Activated CD4-positive, alpha-beta memory T cell treated with anti-CD3 and anti-CD28 coated beads, Interleukin-2, amount 10 ng/mL, durations not matched to agents 7 days and 5 days (primary cell): Measurements from ENCODE around the gene RPA3. TPM values are rescaled to one million over a fixed set of nuclear protein-coding genes. Genes with fewer than 3 reads are reported as not detected.
A peak's percentile ranks its signal among the peaks of the same experiment; 100 is the strongest.

Experiments
- CTCF ChIA-PET: fragments of 350-600 bp; sonication (Branson Sonifier 250); formaldehyde crosslinking; loops from one replicate; lab custom pipeline; 2021; ENCODE audit warnings: antibody characterized with exemption, inconsistent platforms; lab: Charles Lee
- POLR2A ChIA-PET: fragments of 350-600 bp; sonication (Branson Sonifier 250); formaldehyde crosslinking; loops from one replicate; lab custom pipeline; 2021; ENCODE audit warnings: antibody characterized with exemption; lab: Charles Lee
- DNase-seq: peaks from one replicate; pipeline ENCODE4 v3.0.0-alpha.2; 2020
- H3K27ac Mint-ChIP-seq: one replicate; pipeline ENCODE4 v1.8.0; 2021; ENCODE audit warnings: mild to moderate bottlenecking, mixed read lengths
- H3K27me3 Mint-ChIP-seq: one replicate; pipeline ENCODE4 v1.8.0; 2021; ENCODE audit warnings: mixed read lengths
- H3K36me3 Mint-ChIP-seq: one replicate; pipeline ENCODE4 v1.8.0; 2021; ENCODE audit warnings: low read depth, mixed read lengths
- H3K4me1 Mint-ChIP-seq: one replicate; pipeline ENCODE4 v1.8.0; 2021; ENCODE audit warnings: mixed read lengths
- H3K4me3 Mint-ChIP-seq: one replicate; pipeline ENCODE4 v1.8.0; 2021; ENCODE audit warnings: mild to moderate bottlenecking, mixed read lengths
- H3K9me3 Mint-ChIP-seq: one replicate; pipeline ENCODE4 v1.8.0; 2021; ENCODE audit warnings: mixed read lengths
- total RNA-seq, 2 experiments: library from RNA; stranded (reverse); gene quantifications; one replicate each; pipeline ENCODE4 v1.2.3, GENCODE V29; 2021

Gene RPA3
- total RNA-seq, 2 experiments from 2014 or later = 118 to 120 TPM

DNA sequence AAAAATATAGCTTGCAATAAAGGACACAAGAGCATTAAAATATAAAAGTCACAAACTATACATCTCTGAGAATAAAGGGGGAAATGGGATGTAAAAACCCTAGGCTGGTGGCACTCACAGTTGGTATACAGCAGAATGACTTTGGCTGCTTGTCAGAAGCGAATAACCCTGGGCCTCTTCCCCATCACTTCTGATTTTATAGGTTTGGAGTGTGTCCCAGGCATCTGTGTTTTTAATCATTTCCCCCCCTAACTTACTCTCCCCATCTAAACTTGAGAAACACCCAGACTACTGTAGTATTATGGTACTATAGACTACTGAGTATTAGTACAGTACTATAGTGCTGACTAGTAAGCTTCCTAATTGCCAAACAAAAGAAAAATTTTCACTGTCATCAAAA is 1.8 kb upstream of the RPA3 start:
- POLR2A ChIA-PET = interaction anchor here (1.2 to 1.9 kb wide), 2 partner anchors 19 to 79 kb away, joined by 3 to 5 read pairs; partner anchors contain the start of gene UMAD1
- CTCF ChIA-PET = interaction anchor here (2.5 kb wide), 1 partner anchor 39 kb away, joined by 10 read pairs; no protein-coding TSS in a partner anchor
- Mint-ChIP-seq H3K9me3 (peaks cover 3% of the 10 kb centered on the region), H3K4me3 (no peak overlapping the region), H3K36me3 (peaks cover 8% of the 10 kb centered on the region), H3K27me3 (no peaks in the 10 kb centered on the region), H3K27ac (no peak overlapping the region), H3K4me1 (peaks cover 17% of the 10 kb centered on the region)
- no peak for DNase-seq

GRCh38 chr7:7719236-7719635 is 829 bp upstream of the RPA3 start:
- Mint-ChIP-seq H3K4me1 (peaks cover 17% of the 10 kb centered on the region), H3K27me3 (no peaks in the 10 kb centered on the region), H3K27ac (no peak overlapping the region), H3K36me3 (peaks cover 8% of the 10 kb centered on the region), H3K9me3 (peaks cover 3% of the 10 kb centered on the region), H3K4me3 (no peak overlapping the region)
- peak; percentile 44 for DNase-seq
- ChIA-PET CTCF (interaction anchor here (1.0 to 2.5 kb wide), 2 partner anchors 38 to 471 kb away, joined by 4 to 10 read pairs; no protein-coding TSS in a partner anchor), POLR2A (interaction anchor here (1.2 to 1.9 kb wide), 4 partner anchors 20 to 251 kb away, joined by 3 to 5 read pairs (median 4); partner anchors contain the start of gene UMAD1)

- H3K27ac Mint-ChIP-seq = no peak overlapping the region
These were observed 4.7 kb downstream of the RPA3 start for GRCh38 chr7:7713730-7714129.

DNA sequence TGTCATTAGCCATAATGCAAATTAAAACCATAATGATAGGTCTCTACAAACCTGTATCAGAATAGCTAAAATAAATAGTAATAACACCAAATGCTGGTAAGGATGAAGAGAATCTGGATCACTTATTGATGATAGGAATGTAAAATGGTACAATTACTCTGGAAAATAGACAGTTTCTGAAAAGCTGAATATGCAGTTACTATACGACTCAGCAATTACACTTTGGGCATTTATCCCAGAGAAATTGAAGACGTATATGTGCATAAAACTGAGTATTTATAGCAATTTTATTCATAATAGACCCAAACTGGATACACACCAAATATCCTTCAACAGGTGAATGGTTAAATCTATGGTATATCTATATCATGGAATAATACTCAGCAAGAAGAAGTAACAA is 7.9 kb downstream of the RPA3 start:
- CTCF ChIA-PET = no interaction called here
- Mint-ChIP-seq H3K9me3 (no peaks in the 10 kb centered on the region), H3K27me3 (no peaks in the 10 kb centered on the region), H3K27ac (no peak overlapping the region), H3K4me1 (peaks cover 4% of the 10 kb centered on the region), H3K36me3 (no peaks in the 10 kb centered on the region), H3K4me3 (no peak overlapping the region)
- DNase-seq = no peak
- POLR2A ChIA-PET = no interaction called here

More at GRCh38 chr7:7713730-7714129, 4.7 kb downstream of the RPA3 start:
- Mint-ChIP-seq H3K4me3 (no peak overlapping the region), H3K9me3 (no peaks in the 10 kb centered on the region), H3K36me3 (no peaks in the 10 kb centered on the region), H3K4me1 (peaks cover 6% of the 10 kb centered on the region), H3K27me3 (no peaks in the 10 kb centered on the region)
- ChIA-PET POLR2A (no interaction called here), CTCF (interaction anchor here (0.7 kb wide), 1 partner anchor 292 kb away, joined by 3 read pairs; no protein-coding TSS in a partner anchor)
- no peak for DNase-seq

- H3K27ac Mint-ChIP-seq = no peak overlapping the region
- H3K36me3 Mint-ChIP-seq = no peaks in the 10 kb centered on the region
- H3K4me1 Mint-ChIP-seq = peaks cover 4% of the 10 kb centered on the region
- no peaks in the 10 kb centered on the region for H3K9me3 Mint-ChIP-seq
- no peak overlapping the region for H3K4me3 Mint-ChIP-seq
- DNase-seq = no peak
- ChIA-PET CTCF (no interaction called here), POLR2A (no interaction called here)
- H3K27me3 Mint-ChIP-seq = no peaks in the 10 kb centered on the region
These were observed 9.1 kb downstream of the RPA3 start for GRCh38 chr7:7709291-7709690.

DNA sequence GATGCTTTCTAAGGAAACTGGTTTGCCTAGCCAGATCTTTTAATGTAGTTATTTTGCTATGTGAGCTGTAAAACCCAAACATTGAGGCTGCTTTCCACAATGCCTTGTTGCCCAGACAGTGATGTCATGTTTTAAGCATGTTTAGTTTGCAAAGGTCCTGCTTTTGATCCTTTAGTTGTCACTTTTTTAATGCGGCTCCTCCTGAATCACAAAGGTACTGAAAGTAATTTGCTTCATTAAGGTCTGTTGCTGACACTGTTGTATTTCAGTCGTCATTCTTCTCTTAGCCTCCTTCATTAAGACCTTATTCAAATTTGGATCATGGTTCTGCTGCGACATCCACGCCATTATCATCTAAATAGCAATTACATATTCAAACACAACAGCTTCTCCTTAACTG is 10.6 kb downstream of the RPA3 start:
- CTCF ChIA-PET = interaction anchor here (0.8 kb wide), 1 partner anchor 8 kb away, joined by 4 read pairs; no protein-coding TSS in a partner anchor

GRCh38 chr7:7707246-7707645 is 11.2 kb downstream of the RPA3 start:
- POLR2A ChIA-PET = no interaction called here
- H3K4me1 Mint-ChIP-seq = peaks cover 2% of the 10 kb centered on the region
- no peaks in the 10 kb centered on the region for H3K36me3 Mint-ChIP-seq
- H3K4me3 Mint-ChIP-seq = no peak overlapping the region
- H3K27ac Mint-ChIP-seq = no peak overlapping the region
- DNase-seq = no peak
- CTCF ChIA-PET = interaction anchor here (0.8 kb wide), 1 partner anchor 9 kb away, joined by 4 read pairs; no protein-coding TSS in a partner anchor
- H3K27me3 Mint-ChIP-seq = no peaks in the 10 kb centered on the region
- no peaks in the 10 kb centered on the region for H3K9me3 Mint-ChIP-seq

More for the DNA sequence above, 10.6 kb downstream of the RPA3 start:
- POLR2A ChIA-PET = no interaction called here
- no peaks in the 10 kb centered on the region for H3K36me3 Mint-ChIP-seq
- no peaks in the 10 kb centered on the region for H3K27me3 Mint-ChIP-seq
- no peak overlapping the region for H3K27ac Mint-ChIP-seq
- H3K4me1 Mint-ChIP-seq = peaks cover 2% of the 10 kb centered on the region
- DNase-seq = no peak
- H3K9me3 Mint-ChIP-seq = no peaks in the 10 kb centered on the region
- H3K4me3 Mint-ChIP-seq = no peak overlapping the region

DNA sequence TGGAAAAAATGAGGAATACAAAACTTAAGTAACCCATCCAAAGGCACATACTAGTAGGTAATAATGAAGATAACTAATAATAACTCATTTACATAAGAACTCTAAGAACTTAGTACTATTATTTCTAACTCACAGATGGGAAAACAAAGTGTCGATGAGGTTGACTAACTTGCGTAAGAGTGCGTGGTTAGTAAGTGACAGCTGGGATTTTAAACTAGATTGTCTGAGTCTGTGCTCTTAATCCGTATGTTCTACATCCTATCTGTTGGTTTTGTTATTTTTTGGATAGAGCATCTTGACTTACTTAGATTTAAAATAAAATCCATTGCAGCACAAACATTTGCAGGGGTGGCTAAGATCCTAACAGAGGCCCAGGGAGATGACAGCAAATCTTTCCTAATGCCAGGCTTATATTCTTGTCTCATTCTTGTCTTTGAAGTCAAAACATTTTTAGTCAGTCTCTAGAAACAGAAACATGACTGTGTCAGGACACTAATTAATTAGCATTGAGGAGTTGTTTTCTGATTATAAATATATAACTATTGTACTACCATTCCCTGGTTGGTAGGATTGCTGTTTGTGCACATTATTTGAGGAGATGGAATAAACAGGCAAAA is 11.7 kb downstream of the RPA3 start:
- Mint-ChIP-seq H3K9me3 (no peaks in the 10 kb centered on the region), H3K27me3 (no peaks in the 10 kb centered on the region), H3K27ac (no peak overlapping the region), H3K36me3 (no peaks in the 10 kb centered on the region), H3K4me3 (no peak overlapping the region), H3K4me1 (peaks cover 2% of the 10 kb centered on the region)
- no peak for DNase-seq
- CTCF ChIA-PET = interaction anchor here (0.8 kb wide), 1 partner anchor 9 kb away, joined by 4 read pairs; no protein-coding TSS in a partner anchor
- POLR2A ChIA-PET = no interaction called here

DNA sequence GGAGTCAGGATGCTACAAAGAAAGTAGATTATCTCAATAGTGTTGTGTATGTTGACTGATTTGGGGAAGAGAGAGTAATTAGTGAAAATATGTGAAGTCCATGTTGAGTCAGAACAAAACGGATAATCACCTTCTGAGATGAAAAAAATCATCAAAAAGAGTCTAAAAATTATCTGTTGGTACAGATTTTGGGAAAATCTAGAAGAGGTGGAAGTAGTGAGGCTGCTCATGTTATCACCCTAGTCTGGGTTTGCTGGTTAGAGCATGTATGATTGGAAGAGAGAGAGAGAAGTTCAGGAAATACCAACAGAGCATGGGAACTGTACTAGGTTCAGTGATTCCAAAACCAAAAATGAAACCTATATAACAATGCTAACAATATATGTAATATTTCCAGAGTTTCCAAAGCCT is 12.3 kb downstream of the RPA3 start:
- H3K4me3 Mint-ChIP-seq = no peak overlapping the region
- no peak overlapping the region for H3K27ac Mint-ChIP-seq
- ChIA-PET CTCF (no interaction called here), POLR2A (no interaction called here)
- no peaks in the 10 kb centered on the region for H3K36me3 Mint-ChIP-seq
- no peaks in the 10 kb centered on the region for H3K27me3 Mint-ChIP-seq
- no peaks in the 10 kb centered on the region for H3K9me3 Mint-ChIP-seq
- no peak for DNase-seq
- H3K4me1 Mint-ChIP-seq = peaks cover 2% of the 10 kb centered on the region

DNA sequence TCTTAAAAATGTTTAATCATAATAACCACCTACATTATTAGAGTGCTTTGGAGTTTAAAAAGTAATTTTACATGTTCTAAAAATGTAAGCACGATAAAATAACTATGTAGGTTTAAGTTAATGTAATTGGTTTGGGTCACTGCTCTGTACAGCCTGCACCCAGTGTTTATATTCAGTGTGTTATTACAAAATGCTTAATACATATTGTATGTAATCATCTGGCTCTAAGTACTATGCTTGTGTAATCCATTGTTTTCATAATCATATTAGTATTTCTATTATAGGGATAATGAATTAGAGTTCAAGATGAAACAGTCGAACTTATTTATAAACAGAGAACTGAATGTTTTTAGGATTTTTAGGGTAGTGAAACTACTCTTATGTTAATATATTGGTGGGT is 13.1 kb downstream of the RPA3 start:
- Mint-ChIP-seq H3K4me1 (peaks cover 2% of the 10 kb centered on the region), H3K27ac (no peak overlapping the region), H3K27me3 (no peaks in the 10 kb centered on the region), H3K36me3 (no peaks in the 10 kb centered on the region), H3K4me3 (no peak overlapping the region), H3K9me3 (no peaks in the 10 kb centered on the region)
- CTCF ChIA-PET = no interaction called here
- POLR2A ChIA-PET = no interaction called here
- no peak for DNase-seq

GRCh38 chr7:7704867-7705266 is 13.5 kb downstream of the RPA3 start:
- ChIA-PET CTCF (no interaction called here), POLR2A (interaction anchor here (0.7 kb wide), 1 partner anchor 44 kb away, joined by 3 read pairs; no protein-coding TSS in a partner anchor)
- Mint-ChIP-seq H3K4me3 (no peak overlapping the region), H3K36me3 (no peaks in the 10 kb centered on the region), H3K27me3 (no peaks in the 10 kb centered on the region), H3K27ac (no peak overlapping the region), H3K4me1 (peaks cover 3% of the 10 kb centered on the region), H3K9me3 (no peaks in the 10 kb centered on the region)
- no peak for DNase-seq

- peaks cover 3% of the 10 kb centered on the region for H3K4me1 Mint-ChIP-seq
- no peak overlapping the region for H3K27ac Mint-ChIP-seq
- DNase-seq = no peak
- H3K27me3 Mint-ChIP-seq = no peaks in the 10 kb centered on the region
- CTCF ChIA-PET = no interaction called here
- no peaks in the 10 kb centered on the region for H3K36me3 Mint-ChIP-seq
- POLR2A ChIA-PET = no interaction called here
- no peak overlapping the region for H3K4me3 Mint-ChIP-seq
- H3K9me3 Mint-ChIP-seq = no peaks in the 10 kb centered on the region
These were observed 15.0 kb downstream of the RPA3 start for GRCh38 chr7:7703427-7703826.

- no peaks in the 10 kb centered on the region for H3K36me3 Mint-ChIP-seq
- H3K9me3 Mint-ChIP-seq = no peaks in the 10 kb centered on the region
- POLR2A ChIA-PET = no interaction called here
- H3K27me3 Mint-ChIP-seq = no peaks in the 10 kb centered on the region
- no peak overlapping the region for H3K27ac Mint-ChIP-seq
- DNase-seq = no peak
- peaks cover 3% of the 10 kb centered on the region for H3K4me1 Mint-ChIP-seq
- no peak overlapping the region for H3K4me3 Mint-ChIP-seq
- CTCF ChIA-PET = interaction anchor here (1.2 kb wide), 1 partner anchor 13 kb away, joined by 3 read pairs; no protein-coding TSS in a partner anchor
These were observed 15.6 kb downstream of the RPA3 start for GRCh38 chr7:7702826-7703225.
